HEK293 (cell line): ENCODE results near the gene CLIC5.

ENCODE experiments used
- CTCF ChIA-PET: fragments of 350-600 bp; formaldehyde crosslinking; extraction: SDS; loops from one replicate; lab custom pipeline; 2021; ENCODE audit warnings: antibody characterized with exemption; lab: Yijun Ruan, JAX
- POLR2A ChIA-PET: fragments of 300-600 bp; formaldehyde crosslinking; extraction: SDS; loops from one replicate; lab custom pipeline; 2020; ENCODE audit warnings: antibody characterized with exemption, inconsistent platforms; lab: Yijun Ruan, JAX
- H3K27ac ChIP-seq: fragments of 200-500 bp; sonication (Bioruptor generic); 2 replicates; pipeline ENCODE4 v1.5.1; 2014; ENCODE audit warnings: low read depth, low read length, control low read depth, inconsistent platforms; ENCODE audit errors: extremely low read depth
- H3K36me3 ChIP-seq, 2 experiments: fragments of 200-500 bp in 1 of 2; sonication (Bioruptor generic) in 1 of 2; 1 replicate in 1 of 2; 2 replicates in 1 of 2; pipeline ENCODE4 v1.5.1; 2014 to 2017; ENCODE audit warnings: inconsistent platforms in 2 of 2, low read length in 2 of 2; ENCODE audit not compliant: control insufficient read depth in 2 of 2, insufficient read depth in 1 of 2
- H3K4me1 ChIP-seq: fragments of 200-500 bp; sonication (Bioruptor generic); 2 replicates; pipeline ENCODE4 v1.5.1; 2014; ENCODE audit warnings: mild to moderate bottlenecking, low read length, inconsistent platforms; ENCODE audit not compliant: control insufficient read depth, insufficient read depth
- H3K4me3 ChIP-seq: 2 replicates; pipeline ENCODE4 v1.5.1; 2011; ENCODE audit warnings: low read depth, mild to moderate bottlenecking, control low read depth, low read length, moderate library complexity
- H3K9me3 ChIP-seq: fragments of 200-500 bp; sonication (Bioruptor generic); 2 replicates; pipeline ENCODE4 v1.5.1; 2014; ENCODE audit warnings: low read depth, low read length, inconsistent platforms; ENCODE audit not compliant: control insufficient read depth, insufficient read depth
- GLI4 ChIP-seq: fragments of 450-650 bp; formaldehyde crosslinking; IDR thresholded peaks from 2 replicates; pipeline ENCODE4 v1.5.1; 2016; ENCODE audit warnings: missing biosample characterization, missing genetic modification characterization
- INSM2 ChIP-seq: fragments of 450-650 bp; formaldehyde crosslinking; IDR thresholded peaks from 2 replicates; pipeline ENCODE4 v1.5.1; 2016; ENCODE audit warnings: missing biosample characterization, missing genetic modification characterization
- KLF10 ChIP-seq: fragments of 450-650 bp; IDR thresholded peaks from 2 replicates; pipeline ENCODE4 v1.5.1; 2018; ENCODE audit warnings: missing biosample characterization, mild to moderate bottlenecking, missing genetic modification characterization
- SALL2 ChIP-seq: fragments of 450-650 bp; formaldehyde crosslinking; IDR thresholded peaks from 2 replicates; pipeline ENCODE4 v1.5.0; 2017; ENCODE audit warnings: missing biosample characterization, mild to moderate bottlenecking, missing genetic modification characterization, borderline replicate concordance
- ZBTB49 ChIP-seq: fragments of 450-650 bp; formaldehyde crosslinking; IDR thresholded peaks from 2 replicates; pipeline ENCODE4 v1.5.1; 2016; ENCODE audit warnings: missing biosample characterization, missing genetic modification characterization, low read depth
- ZIC2 ChIP-seq: fragments of 450-650 bp; formaldehyde crosslinking; IDR thresholded peaks from 2 replicates; pipeline ENCODE4 v1.5.1; 2016; ENCODE audit warnings: missing biosample characterization, missing genetic modification characterization
- ZNF10 ChIP-seq: fragments of 450-650 bp; formaldehyde crosslinking; IDR thresholded peaks from 2 replicates; pipeline ENCODE4 v1.5.1; 2017; ENCODE audit warnings: missing biosample characterization, missing genetic modification characterization
- ZNF146 ChIP-seq: fragments of 450-650 bp; formaldehyde crosslinking; IDR thresholded peaks from 2 replicates; pipeline ENCODE4 v1.5.1; 2016; ENCODE audit warnings: missing biosample characterization, missing genetic modification characterization
- ZNF155 ChIP-seq: fragments of 450-650 bp; formaldehyde crosslinking; IDR thresholded peaks from 2 replicates; pipeline ENCODE4 v1.5.1; 2016; ENCODE audit warnings: missing biosample characterization, missing genetic modification characterization
- ZNF202 ChIP-seq: fragments of 450-650 bp; formaldehyde crosslinking; IDR thresholded peaks from 2 replicates; pipeline ENCODE4 v1.5.1; 2016; ENCODE audit warnings: missing biosample characterization, missing genetic modification characterization, borderline replicate concordance
- ZNF248 ChIP-seq: fragments of 450-650 bp; formaldehyde crosslinking; IDR thresholded peaks from 2 replicates; pipeline ENCODE4 v1.5.1; 2017; ENCODE audit warnings: missing biosample characterization, missing genetic modification characterization
- ZNF426 ChIP-seq: fragments of 450-650 bp; formaldehyde crosslinking; IDR thresholded peaks from 2 replicates; pipeline ENCODE4 v1.5.1; 2017; ENCODE audit warnings: missing biosample characterization, missing genetic modification characterization, mild to moderate bottlenecking, inconsistent platforms, moderate library complexity
- ZNF488 ChIP-seq: fragments of 450-650 bp; formaldehyde crosslinking; IDR thresholded peaks from 2 replicates; pipeline ENCODE4 v1.5.1; 2016; ENCODE audit warnings: missing biosample characterization, missing genetic modification characterization
- ZNF558 ChIP-seq: fragments of 450-650 bp; formaldehyde crosslinking; IDR thresholded peaks from 2 replicates; pipeline ENCODE4 v1.5.1; 2016; ENCODE audit warnings: missing biosample characterization, missing genetic modification characterization

The CLIC5 gene

GRCh38 chr6:45880676-45881075 lies 135.0 kb downstream of the CLIC5 start:
- TF ChIP-seq ZBTB49 (tag by site-specific recombination) (no peak), ZNF155 (no peak), SALL2 (tag by site-specific recombination) (no peak), ZNF10 (tag by site-specific recombination) (no peak), GLI4 (tag by site-specific recombination) (no peak), ZNF426 (no peak)
- TF ChIP-seq, all 188 proteins: peak for 0
- Histone ChIP-seq H3K27ac (no peak overlapping the region), H3K4me1 (no peaks in the 10 kb centered on the region), H3K9me3 (no peaks in the 10 kb centered on the region), H3K36me3 (no peaks in the 10 kb centered on the region), H3K4me3 (no peak overlapping the region)
- ChIA-PET CTCF (no interaction called here), POLR2A (no interaction called here)

- H3K4me1 ChIP-seq, result no peaks in the 10 kb centered on the region
- POLR2A ChIA-PET, result no interaction called here
- CTCF ChIA-PET, result no interaction called here
These were observed 135.5 kb downstream of the CLIC5 start for GRCh38 chr6:45880159-45880558.

GRCh38 chr6:45877970-45878590 lies 137.6 kb downstream of the CLIC5 start:
- Histone ChIP-seq H3K27ac (no peak overlapping the region), H3K4me1 (no peaks in the 10 kb centered on the region), H3K36me3 (no peaks in the 10 kb centered on the region), H3K4me3 (no peak overlapping the region), H3K9me3 (no peaks in the 10 kb centered on the region)
- ChIA-PET CTCF (interaction anchor here (1.0 kb wide), 1 partner anchor 1402 kb away, joined by 3 read pairs; no protein-coding TSS in a partner anchor), POLR2A (no interaction called here)
- TF ChIP-seq INSM2 (tag by site-specific recombination) (no peak), KLF10 (tag by site-specific recombination) (no peak), ZNF146 (tag by site-specific recombination) (no peak), ZNF202 (tag by site-specific recombination) (no peak), ZNF248 (tag by site-specific recombination) (no peak)

More at GRCh38 chr6:45880159-45880558, 135.5 kb downstream of the CLIC5 start:
- Histone ChIP-seq H3K27ac (no peak overlapping the region), H3K36me3 (no peaks in the 10 kb centered on the region), H3K9me3 (no peaks in the 10 kb centered on the region), H3K4me3 (no peak overlapping the region)
- peak; percentile 91 for TF ChIP-seq ZIC2
- no peak for TF ChIP-seq ZNF558
- no peak for TF ChIP-seq ZNF488 (tag by site-specific recombination)
